Smooth muscle cell of the coronary artery (primary cell): ENCODE results near the gene SAMD9L. TPM values are rescaled to one million over a fixed set of nuclear protein-coding genes. Genes with fewer than 3 reads are reported as not detected.

ENCODE experiments used
- total RNA-seq: library from RNA; depleted of rRNA; stranded (reverse); fragments of >200 nt; gene quantifications from 2 replicates; pipeline ENCODE4 v1.2.3, GENCODE V29; 2014; ENCODE audit warnings: low replicate concordance

Gene SAMD9L
- 4.9 and 9.5 TPM in 2 replicates for total RNA-seq

DNA sequence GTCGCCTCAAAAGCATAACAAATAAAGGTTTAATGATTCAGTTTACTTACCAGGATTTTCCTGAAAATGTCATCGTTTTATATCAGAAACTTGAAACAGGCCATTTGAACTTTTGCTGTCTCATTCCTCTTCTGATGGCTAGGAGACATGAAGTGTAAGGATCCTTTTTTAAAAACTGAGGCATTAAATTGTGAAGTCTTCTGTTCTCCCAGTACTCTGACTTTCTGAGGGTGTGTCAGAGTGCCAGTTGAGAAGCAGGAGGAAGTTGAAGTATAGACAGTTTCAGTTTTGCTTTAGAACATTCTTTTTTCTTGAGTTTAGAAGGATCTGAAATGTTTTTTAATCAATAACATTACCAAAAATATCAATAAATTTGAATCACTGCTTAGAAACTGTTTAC is at the start of gene SAMD9L:
Gene SAMD9L (minus strand): TSS at position 242 of the 400 bp plus-strand sequence. CDS start 12,414 bp downstream, outside the sequence.

DNA sequence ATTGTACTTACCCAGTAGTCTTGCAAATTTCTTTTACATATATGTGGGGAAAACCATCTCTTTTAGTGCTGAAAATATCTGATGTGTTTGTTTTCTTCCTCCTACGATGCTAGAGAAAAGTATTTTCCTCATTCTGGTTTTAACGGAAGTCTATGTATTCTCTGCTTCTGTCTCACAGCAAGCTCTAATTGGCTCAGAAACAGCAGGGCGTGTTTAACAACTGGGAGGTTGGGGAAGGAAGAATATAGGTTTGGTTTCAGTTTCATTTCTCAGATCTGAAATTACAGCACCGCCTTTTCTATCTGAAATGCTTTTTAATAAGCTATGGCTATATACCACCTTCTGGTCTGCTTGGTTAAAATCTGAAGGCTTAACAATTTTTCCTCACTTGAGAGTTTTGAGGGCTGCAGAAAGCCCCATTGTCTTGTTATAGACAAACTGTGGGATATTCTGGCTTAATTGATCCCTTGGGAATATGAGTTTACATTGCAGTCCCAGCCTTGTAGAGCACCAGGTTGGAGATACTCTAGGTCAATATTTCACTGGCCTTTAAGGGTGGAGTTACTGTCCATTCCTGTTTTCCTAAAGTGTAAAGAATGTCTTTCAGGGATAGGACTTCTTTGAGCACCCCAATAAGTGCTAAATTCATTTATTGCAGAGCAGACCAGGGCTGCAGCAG is 30.2 kb downstream of the SAMD9L start, which contains the start of gene SAMD9:
Gene SAMD9 (minus strand): TSS at position 128 of the 679 bp plus-strand sequence. CDS start 11,882 bp downstream, outside the sequence.

Other genes starting within 250 kb of the SAMD9L start
- 6.2 and 12.1 TPM in 2 replicates for gene SAMD9, start 30.4 kb downstream of the SAMD9L start, total RNA-seq
- under 0.01 TPM in 1 of 2 replicates, not detected in the other for gene HEPACAM2, start 78.1 kb upstream of the SAMD9L start, total RNA-seq
- gene VPS50, start 84.0 kb upstream of the SAMD9L start, total RNA-seq, result 21.5 and 31.2 TPM in 2 replicates